ENCODE measurements around the gene RHBDL3. TPM values are rescaled to one million over a fixed set of nuclear protein-coding genes. Genes with fewer than 3 reads are reported as not detected.
"Not testable (repeated sequence)": the region's sequence is repeated elsewhere in the genome, so short reads cannot be mapped to it uniquely, and the experiment has no call there.

Gene RHBDL3
- total and polyA plus RNA-seq, 7 experiments from 2014 or later = 0.07 to 0.39 TPM; not detected in 5

GRCh38 chr17:32258383-32259140 lies 7.1 kb upstream of the RHBDL3 start:
- H3K27ac Mint-ChIP-seq = no peak overlapping the region
- peaks cover 3 to 64% (median 19%) of the 10 kb centered on the region in 5 donors for H3K27me3 Mint-ChIP-seq
- H3K9me3 ChIP-seq (ENCODE audit: control insufficient read depth in 2 of 3, low read length in 3 of 3) = no peaks in the 10 kb centered on the region
- no peak overlapping the region for H3K4me3 Mint-ChIP-seq
- H3K4me3 ChIP-seq (ENCODE audit: low read length) = no peak overlapping the region
- POLR2A ChIA-PET = no interaction called here
- DNase-seq (no peak), ATAC-seq (no peak)
- no peaks in the 10 kb centered on the region for H3K36me3 ChIP-seq (ENCODE audit: control insufficient read depth in 2 of 3, insufficient read depth in 3 of 3, low read length in 3 of 3)
- CTCF ChIA-PET = no interaction called here
- peaks cover 0 to 1% (median 0%) of the 10 kb centered on the region in 7 donors for H3K4me1 Mint-ChIP-seq
- no peaks in the 10 kb centered on the region for H3K36me3 Mint-ChIP-seq
- no peaks in the 10 kb centered on the region for H3K27me3 ChIP-seq (ENCODE audit: control insufficient read depth in 2 of 2, insufficient read depth in 2 of 2, low read length in 2 of 2)
- no peak overlapping the region for H3K27ac ChIP-seq (ENCODE audit: low read depth, low read length)
- H3K4me1 ChIP-seq (ENCODE audit: control insufficient read depth in 2 of 2, insufficient read depth in 2 of 2, low read length in 2 of 2) = no peaks in the 10 kb centered on the region
- intact Hi-C loops (cut with micrococcal nuclease) = loop anchor here in 1 of 2 donors (10.0 kb wide), 1 partner anchor 496 kb away; no protein-coding TSS in a partner anchor
- H3K9me3 Mint-ChIP-seq = peaks cover 0 to 3% (median 0%) of the 10 kb centered on the region in 11 donors

- Histone ChIP-seq H3K9me3 (ENCODE audit: control insufficient read depth in 2 of 3, low read length in 3 of 3) (no peaks in the 10 kb centered on the region), H3K27me3 (ENCODE audit: control insufficient read depth in 2 of 2, insufficient read depth in 2 of 2, low read length in 2 of 2) (no peaks in the 10 kb centered on the region), H3K4me3 (ENCODE audit: low read length) (no peak overlapping the region), H3K36me3 (ENCODE audit: control insufficient read depth in 2 of 3, insufficient read depth in 3 of 3, low read length in 3 of 3) (no peaks in the 10 kb centered on the region), H3K4me1 (ENCODE audit: control insufficient read depth in 2 of 2, insufficient read depth in 2 of 2, low read length in 2 of 2) (no peaks in the 10 kb centered on the region), H3K27ac (ENCODE audit: low read depth, low read length) (no peak overlapping the region)
- peaks cover 0 to 4% (median 2%) of the 10 kb centered on the region in 7 donors for H3K4me1 Mint-ChIP-seq
- ChIA-PET CTCF (no interaction called here), POLR2A (interaction anchor here (0.6 kb wide), 1 partner anchor 1932 kb away, joined by 3 read pairs; no protein-coding TSS in a partner anchor)
- H3K9me3 Mint-ChIP-seq = peaks cover 0 to under 1% (median 0%) of the 10 kb centered on the region in 11 donors
- H3K27ac Mint-ChIP-seq = no peak overlapping the region
- intact Hi-C loops (cut with micrococcal nuclease) = loop anchor here in 1 of 2 donors (10.0 kb wide), 1 partner anchor 495 kb away; no protein-coding TSS in a partner anchor
- DNase-seq = no peak
- no peak for ATAC-seq
- no peak overlapping the region for H3K4me3 Mint-ChIP-seq
- no peaks in the 10 kb centered on the region for H3K36me3 Mint-ChIP-seq
- H3K27me3 Mint-ChIP-seq = peaks cover 14 to 74% (median 29%) of the 10 kb centered on the region in 5 donors
These were observed 6.0 kb upstream of the RHBDL3 start for GRCh38 chr17:32259586-32259985.

- Mint-ChIP-seq H3K27ac (no peak overlapping the region), H3K27me3 (peaks cover 21 to 75% (median 37%) of the 10 kb centered on the region in 5 donors), H3K4me1 (peaks cover 0 to 9% (median 6%) of the 10 kb centered on the region in 7 donors), H3K36me3 (no peaks in the 10 kb centered on the region), H3K4me3 (no peak overlapping the region), H3K9me3 (no peaks in the 10 kb centered on the region)
- no peak for DNase-seq
- CTCF ChIA-PET = no interaction called here
- intact Hi-C loops (cut with micrococcal nuclease) = no loop called here
- Histone ChIP-seq H3K4me3 (ENCODE audit: low read length) (no peak overlapping the region), H3K4me1 (ENCODE audit: control insufficient read depth in 2 of 2, insufficient read depth in 2 of 2, low read length in 2 of 2) (no peaks in the 10 kb centered on the region), H3K27ac (ENCODE audit: low read depth, low read length) (no peak overlapping the region), H3K36me3 (ENCODE audit: control insufficient read depth in 2 of 3, insufficient read depth in 3 of 3, low read length in 3 of 3) (no peaks in the 10 kb centered on the region), H3K27me3 (ENCODE audit: control insufficient read depth in 2 of 2, insufficient read depth in 2 of 2, low read length in 2 of 2) (no peaks in the 10 kb centered on the region), H3K9me3 (ENCODE audit: control insufficient read depth in 2 of 3, low read length in 3 of 3) (no peaks in the 10 kb centered on the region)
- POLR2A ChIA-PET = no interaction called here
- ATAC-seq = no peak
These were observed 4.3 kb upstream of the RHBDL3 start for GRCh38 chr17:32261417-32261736.

- H3K27ac ChIP-seq (ENCODE audit: low read depth, low read length) = no peak overlapping the region
- peaks cover 22 to 76% (median 41%) of the 10 kb centered on the region in 5 donors for H3K27me3 Mint-ChIP-seq
- H3K9me3 ChIP-seq (ENCODE audit: control insufficient read depth in 2 of 3, low read length in 3 of 3) = no peaks in the 10 kb centered on the region
- H3K4me3 Mint-ChIP-seq = no peak overlapping the region
- peaks cover 0 to 1% (median 0%) of the 10 kb centered on the region in 11 donors for H3K9me3 Mint-ChIP-seq
- no peak for DNase-seq
- H3K36me3 ChIP-seq (ENCODE audit: control insufficient read depth in 2 of 3, insufficient read depth in 3 of 3, low read length in 3 of 3) = no peaks in the 10 kb centered on the region
- intact Hi-C loops (cut with micrococcal nuclease) = no loop called here
- H3K36me3 Mint-ChIP-seq = no peaks in the 10 kb centered on the region
- no peak overlapping the region for H3K4me3 ChIP-seq (ENCODE audit: low read length)
- no peak for ATAC-seq
- peaks cover 0 to 4% of the 10 kb centered on the region in 2 donors for H3K27me3 ChIP-seq (ENCODE audit: control insufficient read depth in 2 of 2, insufficient read depth in 2 of 2, low read length in 2 of 2)
- ChIA-PET CTCF (interaction anchor here (0.6 kb wide), 1 partner anchor 1747 kb away, joined by 3 read pairs; no protein-coding TSS in a partner anchor), POLR2A (no interaction called here)
- H3K4me1 Mint-ChIP-seq = peaks cover 0 to 13% (median 8%) of the 10 kb centered on the region in 7 donors
- peaks cover 3% of the 10 kb centered on the region in 2 donors for H3K4me1 ChIP-seq (ENCODE audit: control insufficient read depth in 2 of 2, insufficient read depth in 2 of 2, low read length in 2 of 2)
- H3K27ac Mint-ChIP-seq = no peak overlapping the region
These were observed 3.6 kb upstream of the RHBDL3 start for GRCh38 chr17:32261936-32262510.

- DNase-seq; H3K36me3 ChIP-seq (ENCODE audit: control insufficient read depth in 2 of 3, insufficient read depth in 3 of 3, low read length in 3 of 3); H3K36me3 Mint-ChIP-seq; H3K9me3 ChIP-seq (ENCODE audit: control insufficient read depth in 2 of 3, low read length in 3 of 3); H3K4me3 Mint-ChIP-seq; H3K4me3 ChIP-seq (ENCODE audit: low read length); H3K9me3 Mint-ChIP-seq; H3K27ac Mint-ChIP-seq; intact Hi-C loops (cut with micrococcal nuclease); POLR2A ChIA-PET; CTCF ChIA-PET; H3K27ac ChIP-seq (ENCODE audit: low read depth, low read length); ATAC-seq: not testable (repeated sequence)
- H3K27me3 ChIP-seq (ENCODE audit: control insufficient read depth in 2 of 2, insufficient read depth in 2 of 2, low read length in 2 of 2) = peaks cover 6 to 14% of the 10 kb centered on the region in 2 donors
- H3K4me1 ChIP-seq (ENCODE audit: control insufficient read depth in 2 of 2, insufficient read depth in 2 of 2, low read length in 2 of 2) = peaks cover 7 to 10% of the 10 kb centered on the region in 2 donors
- peaks cover 8 to 27% (median 19%) of the 10 kb centered on the region in 7 donors for H3K4me1 Mint-ChIP-seq
- peaks cover 36 to 79% (median 55%) of the 10 kb centered on the region in 5 donors for H3K27me3 Mint-ChIP-seq
These were observed 2.1 kb upstream of the RHBDL3 start for GRCh38 chr17:32263515-32263914.

- DNase-seq (no peak), ATAC-seq (no peak)
- Histone ChIP-seq H3K27ac (ENCODE audit: low read depth, low read length) (no peak overlapping the region), H3K4me1 (ENCODE audit: control insufficient read depth in 2 of 2, insufficient read depth in 2 of 2, low read length in 2 of 2) (peaks cover 7 to 10% of the 10 kb centered on the region in 2 donors), H3K36me3 (ENCODE audit: control insufficient read depth in 2 of 3, insufficient read depth in 3 of 3, low read length in 3 of 3) (no peaks in the 10 kb centered on the region), H3K9me3 (ENCODE audit: control insufficient read depth in 2 of 3, low read length in 3 of 3) (no peaks in the 10 kb centered on the region), H3K4me3 (ENCODE audit: low read length) (no peak overlapping the region), H3K27me3 (ENCODE audit: control insufficient read depth in 2 of 2, insufficient read depth in 2 of 2, low read length in 2 of 2) (peaks cover 6 to 14% of the 10 kb centered on the region in 2 donors)
- intact Hi-C loops (cut with micrococcal nuclease) = no loop called here
- Mint-ChIP-seq H3K9me3 (peaks cover 0 to 3% (median 0%) of the 10 kb centered on the region in 11 donors), H3K27me3 (peaks cover 40 to 83% (median 58%) of the 10 kb centered on the region in 5 donors), H3K27ac (peak overlapping the region in 1 of 9 donors; percentile 1), H3K36me3 (peaks cover 0 to 1% (median 0%) of the 10 kb centered on the region in 5 donors), H3K4me1 (peaks cover 8 to 30% (median 19%) of the 10 kb centered on the region in 7 donors), H3K4me3 (peak overlapping the region; percentile 49 to 85 (median 69))
- POLR2A ChIA-PET = no interaction called here
- CTCF ChIA-PET = no interaction called here
These were observed 1.4 kb upstream of the RHBDL3 start for GRCh38 chr17:32264140-32264799.
